H9 (cell line): ENCODE results near the gene KRTAP4-12. TPM values are rescaled to one million over a fixed set of nuclear protein-coding genes. Genes with fewer than 3 reads are reported as not detected.
"Not testable (repeated sequence)": the region's sequence is repeated elsewhere in the genome, so short reads cannot be mapped to it uniquely, and the experiment has no call there.

ENCODE experiments used
- DNase-seq: peaks from one replicate; pipeline ENCODE4 v3.0.0-alpha.2; 2017
- H2AFZ ChIP-seq: one replicate; pipeline ENCODE4 v1.6.1; 2013; ENCODE audit warnings: mild to moderate bottlenecking, low read length, control low read depth, moderate library complexity
- H2AK5ac ChIP-seq: 2 replicates; pipeline ENCODE4 v1.6.1; 2013; ENCODE audit warnings: low read length, control low read depth, mixed read lengths; ENCODE audit not compliant: insufficient read length
- H2BK120ac ChIP-seq: one replicate; pipeline ENCODE4 v1.6.1; 2013; ENCODE audit warnings: low read depth, mild to moderate bottlenecking, low read length, control low read depth, inconsistent platforms; ENCODE audit not compliant: poor library complexity, severe bottlenecking
- H2BK12ac ChIP-seq: 2 replicates; pipeline ENCODE4 v1.6.1; 2013; ENCODE audit warnings: low read length, control low read depth, mixed read lengths, low read depth; ENCODE audit not compliant: insufficient read length
- H2BK15ac ChIP-seq: 2 replicates; pipeline ENCODE4 v1.6.1; 2013; ENCODE audit warnings: low read depth, low read length, control low read depth
- H2BK20ac ChIP-seq: one replicate; pipeline ENCODE4 v1.6.1; 2013; ENCODE audit warnings: low read depth, mild to moderate bottlenecking, low read length, control low read depth, inconsistent platforms; ENCODE audit not compliant: poor library complexity, severe bottlenecking
- H2BK5ac ChIP-seq: 2 replicates; pipeline ENCODE4 v1.6.1; 2013; ENCODE audit warnings: low read length, control low read depth, mixed read lengths; ENCODE audit not compliant: insufficient read length
- H3K14ac ChIP-seq: 2 replicates; pipeline ENCODE4 v1.6.1; 2013; ENCODE audit warnings: low read length, control low read depth; ENCODE audit not compliant: insufficient read depth
- H3K18ac ChIP-seq: 2 replicates; pipeline ENCODE4 v1.6.1; 2013; ENCODE audit warnings: low read depth, mild to moderate bottlenecking, mixed read lengths, low read length, control low read depth; ENCODE audit not compliant: insufficient read length
- H3K23ac ChIP-seq: 2 replicates; pipeline ENCODE4 v1.6.1; 2013; ENCODE audit warnings: low read length, control low read depth, mixed read lengths, low read depth; ENCODE audit not compliant: insufficient read length
- H3K23me2 ChIP-seq: 2 replicates; pipeline ENCODE4 v1.6.1; 2013; ENCODE audit warnings: low read depth, mild to moderate bottlenecking, mixed read lengths, low read length, control low read depth; ENCODE audit not compliant: insufficient read length, poor library complexity, severe bottlenecking
- H3K27ac ChIP-seq: 2 replicates; pipeline ENCODE4 v1.5.1; 2013; ENCODE audit warnings: low read length, control low read depth, mixed read lengths, low read depth; ENCODE audit not compliant: insufficient read length
- H3K27me3 ChIP-seq: 2 replicates; pipeline ENCODE4 v1.6.1; 2013; ENCODE audit warnings: low read length, control low read depth, inconsistent platforms; ENCODE audit not compliant: insufficient read depth
- H3K4ac ChIP-seq: 2 replicates; pipeline ENCODE4 v1.6.1; 2013; ENCODE audit warnings: low read depth, mild to moderate bottlenecking, control low read depth, inconsistent platforms, low read length, moderate library complexity
- H3K4me1 ChIP-seq: 2 replicates; pipeline ENCODE4 v1.6.1; 2013; ENCODE audit warnings: low read length, control low read depth, inconsistent platforms; ENCODE audit not compliant: insufficient read depth
- H3K4me2 ChIP-seq: 2 replicates; pipeline ENCODE4 v1.6.1; 2013; ENCODE audit warnings: low read length, control low read depth, mixed read lengths; ENCODE audit not compliant: insufficient read length, insufficient read depth
- H3K56ac ChIP-seq: 2 replicates; pipeline ENCODE4 v1.6.1; 2013; ENCODE audit warnings: low read depth, mild to moderate bottlenecking, mixed read lengths, low read length, control low read depth; ENCODE audit not compliant: insufficient read length
- H3K79me1 ChIP-seq: 2 replicates; pipeline ENCODE4 v1.6.1; 2013; ENCODE audit warnings: low read depth, mild to moderate bottlenecking, moderate library complexity, low read length, control low read depth, inconsistent platforms; ENCODE audit not compliant: insufficient read depth, poor library complexity, severe bottlenecking
- H3K79me2 ChIP-seq: 2 replicates; pipeline ENCODE4 v1.6.1; 2013; ENCODE audit warnings: low read length, control low read depth, inconsistent platforms; ENCODE audit not compliant: insufficient read depth
- H3K9ac ChIP-seq: 2 replicates; pipeline ENCODE4 v1.6.1; 2013; ENCODE audit warnings: low read length, control low read depth, mixed read lengths; ENCODE audit not compliant: insufficient read length; ENCODE audit errors: extremely low read depth
- H3K9me3 ChIP-seq: one replicate; pipeline ENCODE4 v1.6.1; 2013; ENCODE audit warnings: low read depth, low read length, inconsistent platforms; ENCODE audit not compliant: control insufficient read depth
- H3T11ph ChIP-seq: one replicate; pipeline ENCODE4 v1.6.1; 2013; ENCODE audit warnings: mild to moderate bottlenecking, low read length, control low read depth, inconsistent platforms
- H4K20me1 ChIP-seq: one replicate; pipeline ENCODE4 v1.6.1; 2013; ENCODE audit not compliant: control insufficient read depth, insufficient read length, insufficient read depth
- H4K5ac ChIP-seq: 2 replicates; pipeline ENCODE4 v1.6.1; 2013; ENCODE audit warnings: low read depth, mild to moderate bottlenecking, mixed read lengths, low read length, control low read depth; ENCODE audit not compliant: insufficient read length
- H4K8ac ChIP-seq: replicated peaks from 2 replicates; pipeline ENCODE4 v1.6.1; 2013; ENCODE audit warnings: low read length, control low read depth, mixed read lengths, low read depth; ENCODE audit not compliant: insufficient read length
- H4K91ac ChIP-seq: 2 replicates; pipeline ENCODE4 v1.6.1; 2013; ENCODE audit warnings: low read depth, mild to moderate bottlenecking, moderate library complexity, mixed read lengths, low read length, control low read depth; ENCODE audit not compliant: insufficient read length
- H3K27ac Mint-ChIP-seq, 3 experiments: 2 replicates in 2 of 3; 3 replicates in 1 of 3; pipeline ENCODE4 v1.8.0; 2020 to 2021; ENCODE audit warnings: mixed read lengths in 3 of 3, mild to moderate bottlenecking in 1 of 3, moderate library complexity in 1 of 3
- H3K27me3 Mint-ChIP-seq: 2 replicates; pipeline ENCODE4 v1.8.0; 2021; ENCODE audit warnings: low read depth, mild to moderate bottlenecking, moderate library complexity, mixed read lengths
- H3K36me3 Mint-ChIP-seq, 3 experiments: 2 replicates in 2 of 3; 3 replicates in 1 of 3; pipeline ENCODE4 v1.8.0; 2020 to 2021; ENCODE audit warnings: low read depth in 3 of 3, mixed read lengths in 3 of 3; ENCODE audit not compliant: insufficient read depth in 1 of 3
- H3K4me1 Mint-ChIP-seq, 2 experiments: 2 replicates each; pipeline ENCODE4 v1.8.0; 2020; ENCODE audit warnings: mixed read lengths in 2 of 2
- H3K4me3 Mint-ChIP-seq, 2 experiments: 2 replicates in 1 of 2; 3 replicates in 1 of 2; pipeline ENCODE4 v1.8.0; 2020 to 2021; ENCODE audit warnings: mild to moderate bottlenecking in 2 of 2, mixed read lengths in 2 of 2, moderate library complexity in 1 of 2
- H3K9me3 Mint-ChIP-seq, 2 experiments: 2 replicates in 1 of 2; 3 replicates in 1 of 2; pipeline ENCODE4 v1.8.0; 2020; ENCODE audit warnings: mild to moderate bottlenecking in 2 of 2, mixed read lengths in 2 of 2, moderate library complexity in 1 of 2
- WGBS: extraction: QIAGEN DNeasy Blood & Tissue Kit; methylation state at CpG from one replicate; pipeline ENCODE4 v1.1.7; 2013; ENCODE audit warnings: missing lambda C conversion rate, low lambda C conversion rate, mixed read lengths; ENCODE audit not compliant: insufficient read length; ENCODE audit errors: extremely low coverage; 5-methylcytosine and 5-hydroxymethylcytosine counted together
- total RNA-seq: library from RNA; stranded (reverse); gene quantifications from 2 replicates; pipeline ENCODE4 v1.2.1, GENCODE V29; 2021
- TF ChIP-seq, protein P1 (sequence below): fragments of 200-600 bp; sonication (generic); conservative IDR thresholded peaks from 3 replicates; pipeline ENCODE4 v1.8.0; 2021; ENCODE audit warnings: antibody characterized with exemption, mild to moderate bottlenecking

The KRTAP4-12 gene
- total RNA-seq, 1 experiment from 2014 or later = not detected

DNA sequence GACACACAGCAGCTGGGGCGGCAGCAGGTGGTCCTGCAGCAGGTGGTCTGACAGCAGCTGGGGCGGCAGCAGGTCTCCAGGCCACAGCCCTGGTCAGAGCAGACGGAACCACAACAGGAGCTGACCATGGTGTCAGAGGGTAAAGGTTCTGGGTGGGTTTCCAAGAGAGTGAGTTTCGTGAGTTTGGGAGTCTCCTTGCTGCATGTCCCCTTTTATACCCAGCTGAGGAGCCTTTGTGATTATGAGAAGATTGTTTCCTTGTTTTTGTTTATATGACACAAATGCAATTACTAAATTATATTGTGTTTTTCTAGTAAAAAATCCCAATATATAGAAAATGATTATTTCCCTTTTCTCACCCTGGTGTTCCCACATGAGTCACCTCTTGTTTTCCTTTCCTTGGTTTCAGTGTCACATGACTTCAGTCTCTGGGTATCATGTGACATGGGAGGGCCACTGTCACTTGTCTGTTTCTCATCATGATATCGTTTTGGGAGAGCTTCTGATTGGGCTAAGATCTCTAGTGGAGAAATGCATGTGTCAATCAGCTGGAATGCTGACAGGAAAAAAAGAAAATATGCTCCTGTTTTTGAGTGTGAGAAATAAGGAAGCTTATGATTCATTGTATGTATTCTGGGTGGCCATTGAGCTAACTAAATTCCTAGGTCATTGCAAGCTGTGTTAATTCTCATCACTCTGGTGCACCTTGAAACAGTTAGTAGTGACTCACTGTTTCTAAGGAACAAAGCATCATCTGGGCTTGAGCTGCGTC, 16.6 kb upstream of the KRTAP4-12 start, which contains the start of gene KRTAP4-6:
Gene KRTAP4-6 (minus strand): TSS at position 185 of the 772 bp plus-strand sequence. CDS start 57 bp downstream, at position 128.
- Mint-ChIP-seq H3K27me3 (peaks cover 2% of the 10 kb centered on the region), H3K4me3 (no peak within 1 kb of the TSS), H3K4me1 (no peaks in the 10 kb centered on the region), H3K27ac (no peak within 1 kb of the TSS), H3K9me3 (peaks cover 31 to 42% of the 10 kb centered on the region in 2 experiments), H3K36me3 (peaks cover 14 to 39% (median 23%) of the 10 kb centered on the region in 3 experiments)
- no peak for DNase-seq
- no peaks in the 10 kb centered on the region for H3K23me2 ChIP-seq
- H2BK120ac ChIP-seq = no peak within 1 kb of the TSS
- H2BK5ac ChIP-seq = no peak within 1 kb of the TSS
- TF ChIP-seq, protein P1, sequence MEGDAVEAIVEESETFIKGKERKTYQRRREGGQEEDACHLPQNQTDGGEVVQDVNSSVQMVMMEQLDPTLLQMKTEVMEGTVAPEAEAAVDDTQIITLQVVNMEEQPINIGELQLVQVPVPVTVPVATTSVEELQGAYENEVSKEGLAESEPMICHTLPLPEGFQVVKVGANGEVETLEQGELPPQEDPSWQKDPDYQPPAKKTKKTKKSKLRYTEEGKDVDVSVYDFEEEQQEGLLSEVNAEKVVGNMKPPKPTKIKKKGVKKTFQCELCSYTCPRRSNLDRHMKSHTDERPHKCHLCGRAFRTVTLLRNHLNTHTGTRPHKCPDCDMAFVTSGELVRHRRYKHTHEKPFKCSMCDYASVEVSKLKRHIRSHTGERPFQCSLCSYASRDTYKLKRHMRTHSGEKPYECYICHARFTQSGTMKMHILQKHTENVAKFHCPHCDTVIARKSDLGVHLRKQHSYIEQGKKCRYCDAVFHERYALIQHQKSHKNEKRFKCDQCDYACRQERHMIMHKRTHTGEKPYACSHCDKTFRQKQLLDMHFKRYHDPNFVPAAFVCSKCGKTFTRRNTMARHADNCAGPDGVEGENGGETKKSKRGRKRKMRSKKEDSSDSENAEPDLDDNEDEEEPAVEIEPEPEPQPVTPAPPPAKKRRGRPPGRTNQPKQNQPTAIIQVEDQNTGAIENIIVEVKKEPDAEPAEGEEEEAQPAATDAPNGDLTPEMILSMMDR = no peak
- no peak within 1 kb of the TSS for H2AK5ac ChIP-seq
- no peaks in the 10 kb centered on the region for H3K27me3 ChIP-seq
- H3K18ac ChIP-seq = no peak within 1 kb of the TSS
- H3K79me2 ChIP-seq = no peaks in the 10 kb centered on the region
- no peak within 1 kb of the TSS for H3K4ac ChIP-seq
- no peak within 1 kb of the TSS for H2BK15ac ChIP-seq
- H4K8ac ChIP-seq = no peak within 1 kb of the TSS
- H3K14ac ChIP-seq = no peak within 1 kb of the TSS
- no peak within 1 kb of the TSS for H3T11ph ChIP-seq
- H4K5ac ChIP-seq = no peak within 1 kb of the TSS
- H3K9ac ChIP-seq = no peak within 1 kb of the TSS
- H3K4me2 ChIP-seq = no peak within 1 kb of the TSS
- H2BK20ac ChIP-seq = no peak within 1 kb of the TSS
- no peaks in the 10 kb centered on the region for H4K20me1 ChIP-seq
- no peak within 1 kb of the TSS for H3K56ac ChIP-seq
- no peak within 1 kb of the TSS for H2BK12ac ChIP-seq
- no peaks in the 10 kb centered on the region for H3K79me1 ChIP-seq
- H3K23ac ChIP-seq = no peak within 1 kb of the TSS
- no peak within 1 kb of the TSS for H3K27ac ChIP-seq
- peaks cover 7% of the 10 kb centered on the region for H3K9me3 ChIP-seq
- H4K91ac ChIP-seq = no peak within 1 kb of the TSS
- H3K4me1 ChIP-seq = no peaks in the 10 kb centered on the region
- H2AFZ ChIP-seq = no peak within 1 kb of the TSS
- WGBS = no CpG with 5 or more reads among the region's 6 CpGs

DNA sequence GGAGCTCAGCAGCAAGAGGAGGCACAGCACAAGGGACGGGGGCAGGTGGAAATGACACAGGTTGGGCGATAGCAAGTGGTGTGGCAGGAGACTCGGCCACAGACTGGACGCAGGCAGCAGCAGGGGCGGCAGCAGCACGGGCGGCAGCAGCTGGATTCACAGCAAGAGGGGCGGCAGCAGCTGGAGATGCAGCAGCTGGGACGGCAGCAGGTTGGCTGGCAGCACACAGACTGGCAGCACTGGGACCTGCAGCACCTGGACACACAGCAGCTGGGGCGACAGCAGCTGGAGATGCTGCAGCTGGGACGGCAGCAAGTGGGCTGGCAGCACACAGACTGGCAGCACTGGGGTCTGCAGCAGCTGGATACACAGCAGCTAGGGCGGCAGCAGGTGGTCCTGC, 15.9 kb upstream of the KRTAP4-12 start:
- no CpG with 5 or more reads among the region's 12 CpGs for WGBS
- not testable (repeated sequence) for H2BK5ac ChIP-seq, H2BK15ac ChIP-seq, H4K91ac ChIP-seq, H2BK12ac ChIP-seq, H3K18ac ChIP-seq, H3K27ac Mint-ChIP-seq, H3K4ac ChIP-seq, H3T11ph ChIP-seq, H3K79me2 ChIP-seq, H3K9ac ChIP-seq, H3K27me3 ChIP-seq, H3K4me1 Mint-ChIP-seq, H3K79me1 ChIP-seq, H3K4me3 Mint-ChIP-seq, H3K14ac ChIP-seq, H3K56ac ChIP-seq, H2BK120ac ChIP-seq, H3K27me3 Mint-ChIP-seq, H3K4me2 ChIP-seq, H3K4me1 ChIP-seq, H2AK5ac ChIP-seq, H4K20me1 ChIP-seq, H3K23ac ChIP-seq, H2AFZ ChIP-seq, H3K9me3 ChIP-seq, DNase-seq, H3K23me2 ChIP-seq, H3K27ac ChIP-seq, H4K5ac ChIP-seq, H2BK20ac ChIP-seq, H4K8ac ChIP-seq
- Mint-ChIP-seq H3K36me3 (peaks cover 13 to 35% (median 23%) of the 10 kb centered on the region in 3 experiments), H3K9me3 (peaks cover 31 to 40% of the 10 kb centered on the region in 2 experiments)
